Measurements from ENCODE around the gene PPP1R16B.

The PPP1R16B gene

GRCh38 chr20:38919683-38920082, 114.2 kb downstream of the PPP1R16B start:
- no peaks in the 10 kb centered on the region for H3K9me2 ChIP-seq (replicated peaks; ENCODE audit: control insufficient read depth, low read length)
- no peak overlapping the region for H3K27ac ChIP-seq (ENCODE audit: low read depth, low read length)
- no peaks in the 10 kb centered on the region for H3K79me2 ChIP-seq (ENCODE audit: control insufficient read depth, low read length)
- H4K20me1 ChIP-seq (ENCODE audit: control insufficient read depth, insufficient read depth, low read depth, low read length), result no peaks in the 10 kb centered on the region
- H3K4me1 ChIP-seq (ENCODE audit: control insufficient read depth, low read length), result no peaks in the 10 kb centered on the region
- H3K4me2 ChIP-seq (ENCODE audit: low read length), result no peak overlapping the region
- peaks cover 33% of the 10 kb centered on the region for H3K36me3 ChIP-seq (ENCODE audit: control insufficient read depth, low read length)
- H3K27me3 ChIP-seq (ENCODE audit: control insufficient read depth, low read length), result no peaks in the 10 kb centered on the region
- no peaks in the 10 kb centered on the region for H3K9me3 ChIP-seq (ENCODE audit: control insufficient read depth, insufficient read depth, low read length)
- TF ChIP-seq EZH2phosphoT487 (IDR thresholded peaks at IDR 0.05; ENCODE audit: borderline replicate concordance, low read length), result no peak
- TF ChIP-seq, protein P1, sequence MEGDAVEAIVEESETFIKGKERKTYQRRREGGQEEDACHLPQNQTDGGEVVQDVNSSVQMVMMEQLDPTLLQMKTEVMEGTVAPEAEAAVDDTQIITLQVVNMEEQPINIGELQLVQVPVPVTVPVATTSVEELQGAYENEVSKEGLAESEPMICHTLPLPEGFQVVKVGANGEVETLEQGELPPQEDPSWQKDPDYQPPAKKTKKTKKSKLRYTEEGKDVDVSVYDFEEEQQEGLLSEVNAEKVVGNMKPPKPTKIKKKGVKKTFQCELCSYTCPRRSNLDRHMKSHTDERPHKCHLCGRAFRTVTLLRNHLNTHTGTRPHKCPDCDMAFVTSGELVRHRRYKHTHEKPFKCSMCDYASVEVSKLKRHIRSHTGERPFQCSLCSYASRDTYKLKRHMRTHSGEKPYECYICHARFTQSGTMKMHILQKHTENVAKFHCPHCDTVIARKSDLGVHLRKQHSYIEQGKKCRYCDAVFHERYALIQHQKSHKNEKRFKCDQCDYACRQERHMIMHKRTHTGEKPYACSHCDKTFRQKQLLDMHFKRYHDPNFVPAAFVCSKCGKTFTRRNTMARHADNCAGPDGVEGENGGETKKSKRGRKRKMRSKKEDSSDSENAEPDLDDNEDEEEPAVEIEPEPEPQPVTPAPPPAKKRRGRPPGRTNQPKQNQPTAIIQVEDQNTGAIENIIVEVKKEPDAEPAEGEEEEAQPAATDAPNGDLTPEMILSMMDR (IDR thresholded peaks at IDR 0.05; ENCODE audit: low read depth, low read length, poor library complexity, severe bottlenecking), result no peak
- no peak overlapping the region for H3K4me3 ChIP-seq (ENCODE audit: low read length)
- H3F3A ChIP-seq (ENCODE audit: control insufficient read depth, insufficient read depth), result peaks cover 3% of the 10 kb centered on the region; the same call in 1 of the 2 replicates

DNA sequence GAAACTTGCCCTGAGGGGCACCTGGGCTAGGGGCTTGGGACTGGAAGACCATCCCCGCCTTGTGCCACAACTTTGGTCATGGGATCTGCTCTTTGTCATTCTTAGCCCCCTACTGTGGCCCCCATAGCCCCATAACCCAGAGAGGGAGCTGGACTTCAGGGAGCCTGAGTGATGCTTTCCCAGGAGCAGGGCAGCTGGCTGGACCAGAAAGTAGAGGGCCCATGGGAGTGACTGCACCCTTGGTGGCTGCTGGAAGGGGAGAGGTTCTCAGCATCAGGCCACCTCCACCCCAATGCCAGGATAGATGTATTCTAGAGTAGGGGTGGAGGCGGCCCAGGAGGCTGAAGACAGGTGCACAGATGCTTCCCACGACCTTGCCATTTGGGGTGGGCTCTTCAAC, 114.9 kb downstream of the PPP1R16B start:
- Histone ChIP-seq H3K79me2 (ENCODE audit: control insufficient read depth, low read length) (no peaks in the 10 kb centered on the region), H4K20me1 (ENCODE audit: control insufficient read depth, insufficient read depth, low read depth, low read length) (no peaks in the 10 kb centered on the region), H3K9me2 (replicated peaks; ENCODE audit: control insufficient read depth, low read length) (no peaks in the 10 kb centered on the region), H3K4me1 (ENCODE audit: control insufficient read depth, low read length) (no peaks in the 10 kb centered on the region), H3K36me3 (ENCODE audit: control insufficient read depth, low read length) (peaks cover 27% of the 10 kb centered on the region), H3K9me3 (ENCODE audit: control insufficient read depth, insufficient read depth, low read length) (no peaks in the 10 kb centered on the region), H3K27me3 (ENCODE audit: control insufficient read depth, low read length) (no peaks in the 10 kb centered on the region), H3K4me3 (ENCODE audit: low read length) (no peak overlapping the region), H3K27ac (ENCODE audit: low read depth, low read length) (no peak overlapping the region), H3F3A (ENCODE audit: control insufficient read depth, insufficient read depth) (peaks cover 8% of the 10 kb centered on the region), H3K4me2 (ENCODE audit: low read length) (no peak overlapping the region)
- TF ChIP-seq, protein P1 (IDR thresholded peaks at IDR 0.05; ENCODE audit: low read depth, low read length, poor library complexity, severe bottlenecking), result no peak
- TF ChIP-seq EZH2phosphoT487 (IDR thresholded peaks at IDR 0.05; ENCODE audit: borderline replicate concordance, low read length), result no peak

DNA sequence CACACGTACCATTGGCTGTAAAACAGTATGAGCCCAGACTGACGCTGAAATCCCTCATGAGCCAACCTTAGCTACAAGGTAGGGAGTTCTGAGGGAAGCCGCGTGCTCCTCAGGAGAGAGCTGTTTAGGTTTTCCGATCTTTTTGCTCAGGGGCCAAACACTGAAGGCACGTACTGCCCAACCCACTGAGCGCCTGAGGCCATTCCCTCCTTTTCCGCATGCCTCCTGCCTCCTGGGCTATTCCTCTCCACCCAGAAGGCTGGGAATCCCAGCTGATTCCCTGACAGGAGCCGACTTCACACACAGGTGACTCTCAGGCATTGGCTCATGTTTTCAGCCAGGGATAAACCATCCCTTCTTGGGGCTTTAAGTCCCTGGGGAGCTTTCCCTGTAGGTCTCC, 115.4 kb downstream of the PPP1R16B start:
- TF ChIP-seq EZH2phosphoT487 (IDR thresholded peaks at IDR 0.05; ENCODE audit: borderline replicate concordance, low read length), result no peak
- TF ChIP-seq, protein P1 (IDR thresholded peaks at IDR 0.05; ENCODE audit: low read depth, low read length, poor library complexity, severe bottlenecking), result no peak
- peaks cover 23% of the 10 kb centered on the region for H3K36me3 ChIP-seq (ENCODE audit: control insufficient read depth, low read length)
- peaks cover 8% of the 10 kb centered on the region for H3F3A ChIP-seq (ENCODE audit: control insufficient read depth, insufficient read depth)
- no peaks in the 10 kb centered on the region for H3K9me3 ChIP-seq (ENCODE audit: control insufficient read depth, insufficient read depth, low read length)
- no peak overlapping the region for H3K4me2 ChIP-seq (ENCODE audit: low read length)
- no peaks in the 10 kb centered on the region for H4K20me1 ChIP-seq (ENCODE audit: control insufficient read depth, insufficient read depth, low read depth, low read length)
- H3K4me1 ChIP-seq (ENCODE audit: control insufficient read depth, low read length), result peaks cover 4% of the 10 kb centered on the region
- no peak overlapping the region for H3K27ac ChIP-seq (ENCODE audit: low read depth, low read length)
- H3K79me2 ChIP-seq (ENCODE audit: control insufficient read depth, low read length), result no peaks in the 10 kb centered on the region
- H3K4me3 ChIP-seq (ENCODE audit: low read length), result no peak overlapping the region
- no peaks in the 10 kb centered on the region for H3K27me3 ChIP-seq (ENCODE audit: control insufficient read depth, low read length)
- H3K9me2 ChIP-seq (replicated peaks; ENCODE audit: control insufficient read depth, low read length), result no peaks in the 10 kb centered on the region
